GM18507 (cell line): ENCODE results near the gene SCT.
"Not testable (repeated sequence)": the region's sequence is repeated elsewhere in the genome, so short reads cannot be mapped to it uniquely, and the experiment has no call there.

Experiments used
- DNase-seq: peaks from one replicate; pipeline ENCODE4 v3.0.0; 2011; ENCODE audit warnings: low read depth; ENCODE audit not compliant: insufficient read length; ENCODE audit errors: extremely low spot score
- FAIRE-seq: peaks from 2 replicates; lab custom pipeline; 2011; peaks lifted over from hg19 to GRCh38; lab: Jason Lieb, UNC

Gene SCT, protein sequence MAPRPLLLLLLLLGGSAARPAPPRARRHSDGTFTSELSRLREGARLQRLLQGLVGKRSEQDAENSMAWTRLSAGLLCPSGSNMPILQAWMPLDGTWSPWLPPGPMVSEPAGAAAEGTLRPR

DNA sequence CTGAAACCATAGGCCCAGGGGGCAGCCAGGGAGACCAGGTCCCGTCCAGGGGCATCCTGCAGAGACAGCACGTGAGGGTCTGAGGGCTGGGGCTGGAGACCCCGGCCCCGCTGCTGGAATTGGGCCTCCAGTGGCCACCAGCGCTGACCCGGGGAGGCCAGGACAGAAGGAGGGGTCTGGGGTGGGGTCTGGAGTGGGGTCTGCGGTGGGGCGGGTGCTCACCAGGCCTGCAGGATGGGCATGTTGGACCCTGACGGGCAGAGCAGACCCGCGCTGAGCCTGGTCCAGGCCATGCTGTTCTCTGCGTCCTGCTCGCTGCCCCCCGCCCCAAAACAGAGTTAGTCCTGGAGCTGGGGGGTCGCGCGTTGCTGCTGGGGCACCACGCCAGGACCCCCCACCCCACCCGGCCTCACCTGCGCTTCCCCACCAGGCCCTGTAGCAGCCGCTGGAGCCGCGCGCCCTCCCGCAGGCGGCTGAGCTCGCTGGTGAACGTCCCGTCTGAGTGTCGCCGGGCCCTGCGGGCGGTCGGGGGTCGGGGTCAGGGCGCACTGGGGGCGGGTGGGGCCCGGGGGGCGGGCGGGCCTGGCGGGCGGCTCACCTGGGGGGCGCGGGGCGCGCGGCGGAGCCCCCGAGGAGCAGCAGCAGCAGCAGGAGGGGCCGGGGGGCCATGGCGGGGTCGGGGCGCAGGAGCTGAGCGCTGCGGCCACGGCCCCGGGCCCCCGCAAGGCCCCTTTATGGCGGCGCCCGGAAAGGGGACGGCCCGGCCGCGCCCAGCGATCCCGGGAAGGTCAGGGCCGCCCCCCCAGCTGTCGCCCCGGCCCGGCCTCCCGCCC lies at the start of gene SCT:
TSS of gene SCT (minus strand) at position 707 of the 833 bp plus-strand sequence. CDS start at position 669, 38 bp downstream.
- no peak for DNase-seq
- FAIRE-seq, result no peak

DNA sequence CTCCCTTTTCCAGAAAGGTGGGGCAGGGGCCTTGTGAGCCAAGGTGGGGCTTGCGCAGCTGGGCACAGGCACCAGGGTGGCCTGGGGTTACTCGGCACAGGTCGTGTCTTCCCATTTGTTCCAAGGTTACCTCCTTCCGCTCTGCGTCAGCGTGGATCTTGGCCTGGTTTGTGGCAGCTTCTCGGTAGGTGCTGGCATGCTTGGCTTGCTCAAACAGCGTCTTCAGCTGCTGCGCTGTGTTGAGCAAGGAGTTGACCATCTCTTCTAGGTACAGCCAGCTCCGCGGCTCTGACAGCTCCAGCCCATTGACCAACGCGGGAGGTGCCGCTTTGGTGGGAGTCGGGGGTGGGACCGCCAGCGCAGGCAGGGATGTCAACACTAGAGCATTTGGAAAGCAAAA lies 47.4 kb upstream of the SCT start:
- no peak for FAIRE-seq
- DNase-seq, result no peak

DNA sequence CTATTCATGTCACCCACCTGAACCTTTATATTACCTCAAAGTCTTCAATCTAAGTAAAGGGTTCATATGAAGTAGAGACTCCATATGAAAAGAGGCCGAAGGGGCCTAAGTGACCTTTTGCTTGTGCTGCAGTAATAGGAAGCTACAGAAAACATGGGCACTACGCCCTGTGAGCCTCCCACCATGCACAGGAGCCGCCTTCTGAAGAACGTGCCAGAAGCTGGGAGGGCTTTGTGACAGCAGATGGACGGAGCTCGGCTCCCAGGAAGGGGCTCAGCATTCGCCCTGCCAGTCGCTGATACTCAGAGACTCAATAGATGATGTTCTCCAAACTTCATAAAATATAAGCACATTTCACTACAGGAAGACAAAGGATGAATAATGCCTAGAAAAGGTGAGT lies 46.9 kb upstream of the SCT start:
- no peak for DNase-seq
- no peak for FAIRE-seq

DNA sequence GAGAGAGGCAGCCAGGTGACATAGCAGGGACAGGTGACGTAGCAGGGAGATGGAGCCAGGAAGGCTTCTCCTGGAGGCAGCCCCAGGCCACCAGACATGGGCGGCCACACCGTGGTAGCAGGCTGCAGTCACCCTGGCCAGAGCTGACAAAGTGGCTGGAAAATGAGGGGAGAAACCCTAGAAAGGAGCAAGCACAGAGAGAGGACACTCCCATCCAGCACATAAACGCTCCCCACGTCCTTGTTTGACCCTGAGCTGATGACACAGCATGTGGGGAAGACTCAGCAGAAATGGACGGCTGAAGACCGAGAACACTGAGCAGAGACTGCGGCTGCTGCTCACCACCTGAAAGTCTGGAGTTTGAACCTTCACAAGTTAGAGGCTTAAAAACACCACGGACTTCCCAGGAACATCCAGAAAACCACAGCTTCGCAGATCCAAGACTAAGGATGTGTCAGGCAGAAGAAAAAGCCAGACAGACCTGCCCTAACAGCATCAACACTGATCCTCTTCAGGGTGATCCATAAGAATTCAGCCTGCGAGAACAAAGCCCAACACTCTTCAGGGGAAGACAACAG lies 38.8 kb upstream of the SCT start:
- DNase-seq, result no peak
- no peak for FAIRE-seq

DNA sequence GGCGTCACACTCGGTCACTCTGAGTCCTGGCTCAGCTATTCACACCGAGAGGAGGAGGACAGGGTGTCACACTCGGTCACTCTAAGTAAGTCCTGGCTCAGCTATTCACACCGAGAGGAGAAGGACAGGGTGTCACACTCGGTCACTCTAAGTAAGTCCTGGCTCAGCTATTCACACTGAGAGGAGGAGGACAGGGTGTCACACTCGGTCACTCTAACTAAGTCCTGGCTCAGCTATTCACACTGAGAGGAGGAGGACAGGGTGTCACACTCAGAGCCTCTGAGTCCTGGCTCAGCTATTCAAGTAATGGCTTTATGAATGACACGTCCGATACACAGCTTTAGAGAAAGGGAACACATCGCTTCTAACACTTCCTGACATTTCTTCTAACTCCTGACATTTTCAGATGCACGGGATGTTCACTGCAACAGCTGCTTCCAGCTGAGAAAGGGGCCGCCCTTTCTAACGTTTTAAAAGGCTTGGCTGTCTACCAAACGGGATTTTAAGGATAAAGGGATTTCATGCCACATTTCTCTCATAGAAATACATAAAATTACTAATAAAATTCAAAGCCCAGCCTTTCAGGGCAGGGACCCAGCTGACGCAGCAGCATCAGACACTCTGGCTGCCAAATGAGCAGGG lies 38.2 kb upstream of the SCT start:
- DNase-seq (no peak), FAIRE-seq (no peak)

DNA sequence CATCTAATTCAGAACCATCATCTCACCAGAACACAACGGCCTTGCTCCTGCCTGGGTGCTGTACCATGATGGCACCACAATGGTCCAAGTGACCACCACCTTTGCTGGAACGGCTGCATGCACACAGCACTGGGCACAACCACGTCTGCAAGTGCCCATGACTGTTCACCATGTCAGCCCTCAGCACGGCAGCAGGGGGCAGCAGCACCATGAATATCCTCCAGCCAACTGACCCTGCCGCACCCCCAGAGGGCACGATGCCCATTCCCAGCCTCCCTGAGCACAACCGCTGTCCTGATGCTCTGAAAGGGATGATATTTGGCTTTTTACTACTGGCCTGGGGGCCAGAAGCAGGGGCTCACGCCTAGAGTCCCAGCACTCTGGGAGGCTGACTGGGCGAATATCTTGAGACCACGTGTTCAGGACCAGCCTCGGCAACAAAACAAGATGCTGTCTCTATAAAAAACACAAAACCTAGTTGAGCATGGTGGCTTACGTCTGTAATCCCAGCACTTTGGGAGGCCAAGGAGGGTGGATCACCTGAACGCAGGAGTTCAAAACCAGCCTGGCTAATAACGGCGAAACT lies 35.8 kb upstream of the SCT start:
- FAIRE-seq (peak; percentile 69), DNase-seq (peak; percentile 58)

DNA sequence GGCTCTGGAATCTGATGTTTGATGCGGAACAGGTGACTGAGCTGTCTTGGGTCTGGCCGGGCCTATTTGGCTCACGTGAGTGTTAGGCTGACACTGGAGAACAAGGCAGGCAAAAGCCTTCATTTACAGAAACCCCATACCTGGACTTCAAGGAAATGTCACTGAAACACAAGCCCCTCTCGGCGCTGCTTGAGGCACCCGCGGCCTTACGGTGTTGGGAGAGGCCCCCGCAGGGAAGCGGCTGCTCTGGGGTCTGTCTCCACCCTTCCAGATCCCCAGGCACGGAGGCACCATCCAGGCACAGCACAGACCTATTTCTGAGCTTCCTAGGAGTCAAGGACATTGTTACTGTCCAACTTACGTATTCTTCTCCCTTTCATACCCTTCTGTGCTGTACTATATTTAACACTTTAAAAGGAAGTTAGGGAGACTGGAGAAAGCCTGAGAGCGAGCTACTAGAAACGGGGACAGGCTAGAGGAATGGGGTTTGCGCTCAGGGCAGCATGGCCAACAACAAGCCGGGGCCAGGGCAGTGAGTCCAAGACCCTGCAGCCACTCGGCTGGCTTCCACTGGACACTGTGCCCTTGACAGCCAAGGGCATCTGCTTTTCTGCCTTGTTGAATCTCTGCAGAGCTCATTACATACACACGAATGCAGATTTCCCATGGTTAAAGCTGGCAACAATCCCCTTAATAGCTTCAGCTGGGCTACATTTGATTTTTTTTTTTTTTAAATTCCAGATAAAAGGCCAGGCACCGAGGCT lies 33.9 kb upstream of the SCT start:
- no peak for DNase-seq
- FAIRE-seq, result no peak

DNA sequence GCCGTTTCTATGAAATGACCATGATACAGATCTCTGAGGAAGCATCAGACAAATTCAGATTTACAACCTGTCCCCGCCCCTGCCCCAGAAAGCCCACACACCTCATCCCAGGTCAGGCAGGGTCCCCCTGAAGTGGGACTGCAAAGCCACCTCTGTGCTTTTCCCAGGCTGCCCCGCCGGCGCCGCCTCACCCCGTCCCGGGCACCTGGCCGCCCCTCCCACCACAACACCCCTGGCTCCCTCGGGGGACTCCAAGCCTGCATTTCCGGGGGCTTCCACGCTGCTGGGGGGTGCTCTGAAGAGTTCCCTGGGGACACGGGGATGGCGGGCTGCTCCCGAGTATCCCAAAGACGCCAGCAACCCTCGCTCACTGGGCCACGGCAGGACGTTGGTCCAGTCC lies 33.3 kb upstream of the SCT start:
- FAIRE-seq (no peak), DNase-seq (no peak)

DNA sequence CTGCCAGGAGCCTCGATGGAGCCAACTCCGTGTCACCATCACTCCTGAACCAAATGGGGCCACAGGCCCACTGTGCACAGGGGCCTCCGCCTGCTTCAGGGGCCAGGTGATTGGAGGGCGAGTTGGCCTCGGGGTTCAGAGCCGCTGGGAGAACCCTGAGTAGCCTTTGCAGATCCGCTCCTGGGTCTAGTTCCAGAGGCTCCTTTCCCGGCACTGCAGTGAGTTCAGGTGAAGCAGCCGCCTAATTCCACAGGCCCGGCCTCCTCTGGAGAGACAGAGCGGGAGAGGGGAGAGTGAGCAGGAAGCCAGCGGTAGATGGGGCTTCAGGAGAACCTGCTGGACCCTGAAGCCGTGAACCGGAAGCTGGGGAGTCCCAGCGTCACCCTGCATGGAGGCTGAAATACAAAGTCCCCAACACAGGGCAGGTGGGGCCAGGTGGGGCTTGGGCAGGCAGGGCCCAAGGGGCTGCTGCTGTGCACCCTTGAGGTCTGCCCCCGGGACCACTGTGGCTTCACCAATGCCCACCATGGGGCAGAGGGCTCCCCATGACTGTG lies 32.6 kb upstream of the SCT start:
- FAIRE-seq, result no peak

DNA sequence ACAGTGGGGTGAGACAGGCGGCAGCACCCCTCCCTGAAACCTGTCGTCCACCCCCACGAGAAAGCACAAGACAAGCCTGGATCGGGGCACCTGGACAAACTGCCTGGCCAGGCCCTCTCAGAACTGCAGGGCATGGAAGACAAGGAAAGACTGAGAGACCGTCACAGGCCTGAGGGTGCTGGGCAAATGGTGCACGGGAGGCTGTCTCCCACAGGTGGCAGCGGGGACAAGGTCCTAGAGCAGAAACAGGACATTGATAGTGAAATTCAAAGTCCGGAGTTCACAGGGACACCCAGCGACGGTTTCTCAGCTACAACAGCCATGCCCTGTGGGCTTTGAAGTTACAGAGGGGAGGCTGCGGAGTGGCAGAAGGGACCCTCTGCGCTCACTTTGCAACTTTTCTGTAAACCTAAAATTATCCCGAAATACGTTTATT lies 30.7 kb upstream of the SCT start:
- no peak for FAIRE-seq
- no peak for DNase-seq

More for the DNA sequence above, 32.6 kb upstream of the SCT start:
- DNase-seq, result no peak

DNA sequence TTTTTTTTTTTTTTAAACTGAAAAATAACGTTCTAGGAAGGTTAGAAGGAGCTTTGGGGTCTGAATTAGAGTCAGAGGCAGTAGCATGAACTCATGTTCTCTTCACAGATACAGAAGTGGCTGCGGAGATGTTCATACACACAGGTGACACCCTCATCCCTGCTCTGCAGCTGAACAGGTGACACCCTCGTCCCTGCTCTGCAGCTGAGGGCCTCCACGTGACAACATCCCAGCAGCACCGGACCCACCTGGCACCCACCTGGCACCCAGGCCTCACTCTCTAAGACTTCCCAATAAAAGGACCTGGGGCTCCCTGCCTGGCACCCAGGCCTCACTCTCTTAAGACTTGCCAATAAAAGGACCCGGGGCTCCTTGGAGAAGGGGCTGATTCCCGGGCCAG lies 29.9 kb upstream of the SCT start:
- DNase-seq, result no peak
- no peak for FAIRE-seq

DNA sequence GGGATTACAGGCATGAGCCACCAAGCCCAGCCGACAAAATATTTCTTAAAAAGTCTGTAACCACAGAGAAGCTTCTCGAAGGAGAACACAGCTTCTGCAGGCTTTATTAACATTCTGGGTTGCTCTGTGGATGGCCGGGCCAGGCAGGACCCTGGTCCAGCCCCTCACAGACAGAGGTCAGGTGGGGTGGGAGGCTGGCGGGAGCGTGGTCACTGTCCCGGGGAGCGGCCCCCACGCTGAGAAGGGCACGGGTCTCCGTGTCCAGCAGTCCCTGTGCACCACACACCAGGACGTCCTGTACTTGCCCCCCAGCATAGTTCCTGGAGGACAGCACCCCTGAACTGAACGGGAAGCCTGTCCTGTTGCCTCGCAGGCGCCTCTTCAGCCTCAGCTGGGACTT lies 29.4 kb upstream of the SCT start:
- no peak for FAIRE-seq
- no peak for DNase-seq

DNA sequence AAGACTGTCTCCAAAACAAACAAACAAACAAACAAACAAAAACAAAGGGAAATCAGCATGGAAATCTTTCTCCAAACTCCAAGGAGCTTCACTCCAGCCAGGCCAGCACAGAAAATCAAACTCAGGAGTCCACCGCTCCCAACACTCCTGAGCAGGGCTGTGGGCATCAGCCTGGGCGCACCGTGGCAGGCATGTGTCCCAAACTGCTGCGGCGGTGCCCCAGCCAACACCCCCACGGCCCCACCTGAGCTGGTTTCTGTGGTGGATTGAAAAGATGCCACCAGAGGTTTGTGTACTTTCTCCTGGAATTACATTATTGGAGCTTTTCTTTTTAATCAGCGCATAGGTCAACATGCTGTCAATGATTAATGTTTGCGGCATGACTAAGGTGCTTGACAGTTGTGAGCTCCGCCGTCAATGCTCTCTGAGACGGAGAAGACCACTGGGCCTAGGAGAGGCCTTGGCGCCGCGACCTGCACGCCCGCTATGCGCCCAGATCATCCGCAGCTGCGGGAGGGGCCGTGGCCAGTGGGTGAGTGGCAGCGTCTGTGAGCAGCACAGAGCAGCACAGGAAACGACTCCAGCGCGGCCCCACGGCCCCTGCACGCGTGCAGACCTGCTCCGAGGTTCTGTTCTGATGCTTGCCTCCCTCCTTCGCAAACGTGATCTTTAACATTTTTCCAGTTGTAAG lies 28.2 kb upstream of the SCT start:
- DNase-seq (no peak), FAIRE-seq (no peak)

DNA sequence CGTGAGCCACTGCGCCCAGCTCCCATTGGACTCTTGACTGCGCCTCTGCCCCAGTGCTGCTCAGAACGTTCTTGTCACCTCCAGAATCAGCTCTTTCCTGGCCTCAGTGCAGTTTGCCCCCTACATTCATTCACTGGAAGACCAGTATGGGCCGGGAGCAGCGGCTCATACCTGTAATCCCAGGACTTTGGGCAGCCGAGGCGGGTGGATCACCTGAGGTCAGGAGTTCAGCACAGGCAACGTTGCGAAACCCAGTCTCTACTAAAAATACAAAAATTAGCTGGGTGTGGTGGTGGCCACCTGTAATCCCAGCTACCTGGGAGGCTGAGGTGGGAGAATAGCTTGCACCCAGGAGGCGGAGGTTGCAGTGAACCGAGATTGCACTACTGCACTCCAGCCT lies 27.5 kb upstream of the SCT start:
- not testable (repeated sequence) for FAIRE-seq

DNA sequence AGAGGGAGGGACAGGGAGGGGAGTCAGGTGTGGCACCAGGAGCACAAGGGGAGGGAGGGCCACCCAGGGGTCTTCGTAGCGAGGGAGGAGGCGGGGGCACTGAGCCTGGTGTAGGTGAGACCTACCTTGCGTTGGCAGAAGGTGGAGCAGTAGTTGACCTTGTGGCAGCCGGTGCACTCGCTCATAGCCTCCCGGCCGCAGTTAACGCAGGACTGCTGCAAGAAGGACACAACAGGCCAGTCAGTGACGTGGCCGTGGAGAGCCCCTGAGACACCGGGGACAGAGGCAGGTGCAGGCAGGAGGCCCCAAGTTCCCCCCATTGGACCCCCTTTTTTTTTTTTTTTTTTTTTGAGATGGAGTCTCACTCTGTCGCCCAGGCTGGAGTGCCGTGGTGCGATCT lies 26.9 kb upstream of the SCT start:
- no peak for FAIRE-seq
- no peak for DNase-seq

More for the DNA sequence above, 27.5 kb upstream of the SCT start:
- not testable (repeated sequence) for DNase-seq

DNA sequence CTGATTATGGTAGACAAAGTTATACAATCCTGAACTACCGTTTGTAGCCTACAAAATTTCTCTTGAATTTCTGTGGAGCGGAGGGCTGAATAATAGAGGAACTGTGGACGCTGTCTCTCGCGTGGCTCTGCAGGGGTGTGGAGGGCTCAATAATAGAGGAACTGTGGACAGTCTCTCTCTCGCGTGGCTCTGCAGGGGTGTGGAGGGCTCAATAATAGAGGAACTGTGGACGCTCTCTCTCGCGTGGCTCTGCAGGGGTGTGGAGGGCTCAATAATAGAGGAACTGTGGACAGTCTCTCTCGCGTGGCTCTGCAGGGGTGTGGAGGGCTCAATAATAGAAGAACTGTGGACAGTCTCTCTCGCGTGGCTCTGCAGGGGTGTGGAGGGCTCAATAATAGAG lies 26.2 kb upstream of the SCT start:
- not testable (repeated sequence) for DNase-seq, FAIRE-seq

DNA sequence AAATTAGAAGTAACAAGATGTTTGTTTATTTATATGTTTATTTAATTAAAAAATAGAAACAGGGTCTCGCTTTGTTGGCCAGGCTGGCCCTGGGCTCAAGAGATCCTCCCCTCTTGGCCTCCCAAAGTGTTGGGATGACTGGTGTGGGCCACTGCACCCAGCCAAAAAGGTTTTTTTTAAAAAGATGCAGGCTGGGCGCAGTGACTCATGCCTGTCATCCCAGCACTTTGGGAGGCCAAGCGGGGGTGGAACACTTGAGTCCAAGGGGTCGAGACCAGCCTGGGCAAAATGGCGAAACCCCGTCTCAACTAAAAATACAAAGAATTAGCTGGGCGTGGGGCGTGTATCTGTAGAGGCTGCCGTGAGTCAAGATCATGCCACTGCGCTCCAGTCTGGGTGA lies 23.5 kb upstream of the SCT start:
- FAIRE-seq (no peak), DNase-seq (no peak)

DNA sequence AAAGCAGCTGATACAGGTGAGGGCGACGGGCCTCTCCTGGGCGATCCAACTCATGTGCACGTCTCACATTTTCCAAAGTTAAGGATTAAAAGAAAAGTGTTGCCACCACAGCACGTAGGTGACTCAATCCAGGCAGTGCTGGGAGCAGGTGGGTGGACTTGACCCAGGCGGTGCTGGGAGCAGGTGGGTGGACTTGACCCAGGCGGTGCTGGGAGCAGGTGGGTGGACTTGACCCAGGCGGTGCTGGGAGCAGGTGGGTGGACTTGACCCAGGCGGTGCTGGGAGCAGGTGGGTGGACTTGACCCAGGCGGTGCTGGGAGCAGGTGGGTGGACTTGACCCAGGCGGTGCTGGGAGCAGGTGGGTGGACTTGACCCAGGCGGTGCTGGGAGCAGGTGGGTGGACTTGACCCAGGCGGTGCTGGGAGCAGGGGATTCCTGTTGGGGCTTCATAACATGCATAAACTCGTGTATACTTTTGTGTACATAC lies 20.7 kb upstream of the SCT start:
- FAIRE-seq, DNase-seq: not testable (repeated sequence)
